A549 (cell line): ENCODE results near the gene HNRNPUL2.
A peak's percentile ranks its signal among the peaks of the same experiment; 100 is the strongest.

Experiments
- CEBPB ChIP-seq, 2 experiments: fragments of >200 bp in 1 of 2; sonication (Bioruptor Twin) in 1 of 2; formaldehyde crosslinking in 1 of 2; IDR thresholded peaks; 2 replicates each; pipeline ENCODE4 v1.6.1; 2012 to 2016
- ESRRA ChIP-seq: fragments of 150-350 bp; IDR thresholded peaks from 2 replicates; pipeline ENCODE4 v1.6.1; 2014; ENCODE audit warnings: mild to moderate bottlenecking, low read length, borderline replicate concordance
- POLR2A ChIP-seq: IDR thresholded peaks from 2 replicates; pipeline ENCODE4 v1.6.1; 2012; ENCODE audit warnings: mild to moderate bottlenecking, low read length
- RARB ChIP-seq: fragments of 250-450 bp; sonication (Bioruptor Pico); IDR thresholded peaks from 2 replicates; pipeline ENCODE4 v1.8.0; 2021; ENCODE audit warnings: mild to moderate bottlenecking, moderate library complexity
- TF ChIP-seq, protein P1 (sequence below): fragments of >200 bp; sonication (Bioruptor Twin); formaldehyde crosslinking; IDR thresholded peaks from 3 replicates; pipeline ENCODE4 v1.5.1; 2016

- TF ChIP-seq CEBPB (IDR thresholded peaks at IDR 0.05), result no peak
- no peak for TF ChIP-seq RARB (CRISPR knock-in tag)
- TF ChIP-seq, protein P1, sequence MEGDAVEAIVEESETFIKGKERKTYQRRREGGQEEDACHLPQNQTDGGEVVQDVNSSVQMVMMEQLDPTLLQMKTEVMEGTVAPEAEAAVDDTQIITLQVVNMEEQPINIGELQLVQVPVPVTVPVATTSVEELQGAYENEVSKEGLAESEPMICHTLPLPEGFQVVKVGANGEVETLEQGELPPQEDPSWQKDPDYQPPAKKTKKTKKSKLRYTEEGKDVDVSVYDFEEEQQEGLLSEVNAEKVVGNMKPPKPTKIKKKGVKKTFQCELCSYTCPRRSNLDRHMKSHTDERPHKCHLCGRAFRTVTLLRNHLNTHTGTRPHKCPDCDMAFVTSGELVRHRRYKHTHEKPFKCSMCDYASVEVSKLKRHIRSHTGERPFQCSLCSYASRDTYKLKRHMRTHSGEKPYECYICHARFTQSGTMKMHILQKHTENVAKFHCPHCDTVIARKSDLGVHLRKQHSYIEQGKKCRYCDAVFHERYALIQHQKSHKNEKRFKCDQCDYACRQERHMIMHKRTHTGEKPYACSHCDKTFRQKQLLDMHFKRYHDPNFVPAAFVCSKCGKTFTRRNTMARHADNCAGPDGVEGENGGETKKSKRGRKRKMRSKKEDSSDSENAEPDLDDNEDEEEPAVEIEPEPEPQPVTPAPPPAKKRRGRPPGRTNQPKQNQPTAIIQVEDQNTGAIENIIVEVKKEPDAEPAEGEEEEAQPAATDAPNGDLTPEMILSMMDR, result peak; percentile 41
- no peak for TF ChIP-seq POLR2A
- no peak for TF ChIP-seq ESRRA
Measured at GRCh38 chr11:62732830-62733229, 5.6 kb upstream of the HNRNPUL2 start.
